Ovary (tissue), 9 donors: Measurements from ENCODE around the gene WDR87. TPM values are rescaled to one million over a fixed set of nuclear protein-coding genes. Genes with fewer than 3 reads are reported as not detected.

Source experiments
- DNase-seq, 5 donors: peaks; one replicate each; pipeline ENCODE4 v3.0.0-alpha.2; 2019 to 2020
- H3K27ac ChIP-seq, 2 donors: fragments of 200-600 bp; one replicate each; pipeline versions ENCODE4 v1.5.1 to v1.8.0; 2019 to 2022
- H3K27me3 ChIP-seq: fragments of 200-600 bp; one replicate; pipeline ENCODE4 v1.8.0; 2022
- H3K36me3 ChIP-seq: fragments of 200-600 bp; sonication (generic); one replicate; pipeline ENCODE4 v1.5.1; 2019
- H3K4me1 ChIP-seq: one replicate; pipeline ENCODE4 v1.8.1; 2013; ENCODE audit warnings: mild to moderate bottlenecking, moderate library complexity; ENCODE audit not compliant: insufficient read depth
- H3K4me3 ChIP-seq: fragments of 200-600 bp; sonication (generic); one replicate; pipeline ENCODE4 v1.5.1; 2017
- H3K9me3 ChIP-seq, 2 donors: fragments of 200-600 bp in 1 of 2; sonication (generic) in 1 of 2; one replicate each; pipeline versions ENCODE4 v1.5.1 to v1.8.1; 2013 to 2019; ENCODE audit warnings: mild to moderate bottlenecking in 1 of 2, moderate library complexity in 1 of 2
- EP300 ChIP-seq: sonication (generic); formaldehyde crosslinking; IDR thresholded peaks from one replicate; pipeline ENCODE4 v1.6.1; 2017; ENCODE audit warnings: antibody characterized with exemption
- POLR2A ChIP-seq: fragments of 450-650 bp; IDR thresholded peaks from one replicate; pipeline ENCODE4 v1.6.1; 2017; ENCODE audit warnings: antibody characterized with exemption, mild to moderate bottlenecking, moderate library complexity
- WGBS, 3 donors: extraction: QIAGEN DNeasy Blood & Tissue Kit in 1 of 3; methylation state at CpG; one replicate each; pipeline versions ENCODE4 v1.1.5 to v1.1.7; 2013 to 2017; 5-methylcytosine and 5-hydroxymethylcytosine counted together
- intact Hi-C, 4 donors: fragments of 100-400 bp; cut with DNase I; formaldehyde crosslinking; loops; one replicate each; pipeline versions ENCODE4 v1.11.0 to v1.15.1; 2022 to 2023
- polyA plus RNA-seq, 2 donors: library from polyadenylated mRNA; stranded (reverse); fragments of 200-250 nt in 1 of 2; fragments of 350-450 nt in 1 of 2; fragmentation: Illumina TruSeq in 1 of 2; extraction: RNeasy Lipid Tissue Mini Kit (QIAGEN cat#74804) in 1 of 2; gene quantifications; one replicate each; pipeline ENCODE4 v1.2.3, GENCODE V29; 2013 to 2014
- total RNA-seq, 7 donors: library from RNA; depleted of rRNA in 2 of 7; stranded (reverse); fragments of >200 nt in 2 of 7; fragmentation: NEBNext Ultra II Directional in 3 of 7; extraction: Animal tissue kit (Norgen Biotek cat#: 25700) in 3 of 7; gene quantifications; one replicate each; pipeline versions ENCODE4 v1.1.0 to v1.2.4, GENCODE V29; 2016 to 2023
- TF ChIP-seq, protein P1 (sequence below), 3 donors: fragments of 450-650 bp in 2 of 3; fragments of 200-600 bp in 1 of 3; IDR thresholded peaks; one replicate each; pipeline versions ENCODE4 v1.5.1 to v1.8.0; 2016 to 2022; ENCODE audit warnings: antibody characterized with exemption in 3 of 3, mild to moderate bottlenecking in 1 of 3
- donor health status: DM: no; HTN: no; CAD: no; lungs with moderate emphysema.
- donor health status: DM: no; HTN: no; CAD: no.
- donor health status: Bipolar disorder and iron deficiency.
- donor health status: DM: yes; HTN: yes; CAD: no.
- donor health status: DM: no; HTN: no; CAD: no.
- donor health status: DM: yes; HTN: yes; CAD: no.

The WDR87 gene
- total and polyA plus RNA-seq, 9 donors: not detected

DNA sequence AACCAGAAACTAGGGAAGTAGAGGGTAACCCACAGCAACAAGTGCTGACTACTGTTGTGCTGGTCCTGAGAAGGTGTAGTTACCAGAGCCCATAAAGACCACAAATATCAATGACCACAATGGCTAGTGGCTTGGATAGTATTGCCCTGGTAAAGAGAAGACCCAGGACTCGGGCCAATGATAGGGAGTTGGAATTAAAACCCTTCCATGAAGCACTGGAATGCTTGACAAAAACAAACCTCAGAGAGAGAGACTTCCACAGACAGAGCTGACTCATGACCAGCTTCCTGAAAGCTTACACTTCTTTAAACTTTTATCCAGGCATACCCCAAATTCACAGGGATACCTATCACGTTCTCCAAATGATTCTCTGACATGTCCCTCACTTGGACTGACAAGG, 60.5 kb downstream of the WDR87 start:
- peaks cover 0 to 2% of the 10 kb centered on the region in 2 donors for H3K9me3 ChIP-seq
- 52 to 68% (median 62%) methylated on average over 2 of the region's 2 CpGs for WGBS, 3 donors
- no peak for DNase-seq
- H3K4me1 ChIP-seq: no peaks in the 10 kb centered on the region
- H3K27ac ChIP-seq: no peak overlapping the region
- H3K27me3 ChIP-seq: no peaks in the 10 kb centered on the region
- TF ChIP-seq EP300: no peak
- TF ChIP-seq, protein P1, sequence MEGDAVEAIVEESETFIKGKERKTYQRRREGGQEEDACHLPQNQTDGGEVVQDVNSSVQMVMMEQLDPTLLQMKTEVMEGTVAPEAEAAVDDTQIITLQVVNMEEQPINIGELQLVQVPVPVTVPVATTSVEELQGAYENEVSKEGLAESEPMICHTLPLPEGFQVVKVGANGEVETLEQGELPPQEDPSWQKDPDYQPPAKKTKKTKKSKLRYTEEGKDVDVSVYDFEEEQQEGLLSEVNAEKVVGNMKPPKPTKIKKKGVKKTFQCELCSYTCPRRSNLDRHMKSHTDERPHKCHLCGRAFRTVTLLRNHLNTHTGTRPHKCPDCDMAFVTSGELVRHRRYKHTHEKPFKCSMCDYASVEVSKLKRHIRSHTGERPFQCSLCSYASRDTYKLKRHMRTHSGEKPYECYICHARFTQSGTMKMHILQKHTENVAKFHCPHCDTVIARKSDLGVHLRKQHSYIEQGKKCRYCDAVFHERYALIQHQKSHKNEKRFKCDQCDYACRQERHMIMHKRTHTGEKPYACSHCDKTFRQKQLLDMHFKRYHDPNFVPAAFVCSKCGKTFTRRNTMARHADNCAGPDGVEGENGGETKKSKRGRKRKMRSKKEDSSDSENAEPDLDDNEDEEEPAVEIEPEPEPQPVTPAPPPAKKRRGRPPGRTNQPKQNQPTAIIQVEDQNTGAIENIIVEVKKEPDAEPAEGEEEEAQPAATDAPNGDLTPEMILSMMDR (IDR thresholded peaks at IDR 0.05): no peak
- no peak for TF ChIP-seq POLR2A
- H3K4me3 ChIP-seq: no peak overlapping the region
- H3K36me3 ChIP-seq: no peaks in the 10 kb centered on the region
- intact Hi-C loops: no loop called here

Other genes with a start within 250 kb of the WDR87 start
- gene ZNF607, start 186.8 kb downstream of the WDR87 start, total RNA-seq: 10 to 100 TPM in 4 of 7 donors, 1 to 10 TPM in 3; 5.0 to 16.3 (median 11.7) TPM
- gene ZNF607, start 186.8 kb downstream of the WDR87 start, polyA plus RNA-seq: 1 to 10 TPM; 3.4 to 7.4 TPM
- gene ZNF573, start 127.0 kb downstream of the WDR87 start, total RNA-seq: 10 to 100 TPM in 5 of 7 donors, 1 to 10 TPM in 2; 6.4 to 19.3 (median 17.3) TPM
- gene ZNF573, start 127.0 kb downstream of the WDR87 start, polyA plus RNA-seq: 1 to 10 TPM; 2.7 to 6.9 TPM
- gene SIPA1L3, start 614 bp upstream of the WDR87 start, total RNA-seq: 10 to 100 TPM; 12.0 to 27.9 (median 19.5) TPM
- gene SIPA1L3, start 614 bp upstream of the WDR87 start, polyA plus RNA-seq: 10 to 100 TPM in 1 of 2 donors, 1 to 10 TPM in 1; 4.5 to 18.1 TPM